SK-N-SH treated with all-trans-retinoic acid at 6 μM for 48 hours (cell line): ENCODE data around the gene TCN1.

Experiments
- ARNTL ChIP-seq: fragments of 450-650 bp; formaldehyde crosslinking; IDR thresholded peaks from 2 replicates; pipeline ENCODE4 v1.5.0; 2020; ENCODE audit warnings: low read depth, mild to moderate bottlenecking, moderate library complexity, borderline replicate concordance
- CSDC2 ChIP-seq: fragments of 250-450 bp; sonication (Bioruptor Pico); IDR thresholded peaks from 2 replicates; pipeline ENCODE4 v1.5.0; 2020; ENCODE audit warnings: mild to moderate bottlenecking, moderate library complexity
- OSR1 ChIP-seq: fragments of 250-450 bp; sonication (Bioruptor Pico); IDR thresholded peaks from 2 replicates; pipeline ENCODE4 v1.8.0; 2022; ENCODE audit warnings: moderate library complexity, mild to moderate bottlenecking, inconsistent platforms
- SNAI2 ChIP-seq: fragments of 250-450 bp; sonication (Bioruptor Pico); IDR thresholded peaks from 2 replicates; pipeline ENCODE4 v1.5.0; 2020; ENCODE audit warnings: mild to moderate bottlenecking, moderate library complexity
- ZFP3 ChIP-seq: fragments of 250-450 bp; sonication (Bioruptor Pico); IDR thresholded peaks from 2 replicates; pipeline ENCODE4 v1.5.0; 2020; ENCODE audit warnings: mild to moderate bottlenecking, moderate library complexity
- TF ChIP-seq, protein P1 (sequence below): fragments of 250-450 bp; sonication (Bioruptor Pico); IDR thresholded peaks from 2 replicates; pipeline ENCODE4 v1.8.0; 2020; ENCODE audit warnings: mild to moderate bottlenecking, moderate library complexity, borderline replicate concordance
- TF ChIP-seq, protein P2 (sequence below): fragments of 250-450 bp; sonication (Bioruptor Pico); IDR thresholded peaks from 2 replicates; pipeline ENCODE4 v1.8.0; 2021; ENCODE audit warnings: low read depth, mild to moderate bottlenecking, moderate library complexity, borderline replicate concordance

DNA sequence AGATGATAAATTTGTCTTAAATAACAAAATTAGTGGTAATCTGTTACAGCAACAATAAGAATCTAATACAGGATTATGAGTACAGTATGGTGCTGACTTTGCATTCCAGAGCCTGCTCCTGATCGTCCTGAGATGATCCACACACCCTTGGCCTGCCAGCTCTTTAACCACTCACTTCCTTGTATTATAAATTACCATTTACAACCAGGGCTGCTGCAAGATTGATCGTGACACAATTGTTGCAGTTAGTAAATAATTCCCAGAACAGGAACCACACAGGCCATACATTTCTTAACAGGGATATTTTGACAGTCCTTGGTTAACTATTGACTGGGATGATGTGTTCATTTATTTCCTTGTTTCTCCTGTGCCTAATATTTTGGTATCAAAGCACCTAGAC, 17.2 kb downstream of the TCN1 start:
- TF ChIP-seq ARNTL (CRISPR knock-in tag) (no peak), CSDC2 (no peak), ZFP3 (CRISPR knock-in tag) (no peak), OSR1 (no peak), SNAI2 (CRISPR knock-in tag) (no peak)
- TF ChIP-seq, protein P1, sequence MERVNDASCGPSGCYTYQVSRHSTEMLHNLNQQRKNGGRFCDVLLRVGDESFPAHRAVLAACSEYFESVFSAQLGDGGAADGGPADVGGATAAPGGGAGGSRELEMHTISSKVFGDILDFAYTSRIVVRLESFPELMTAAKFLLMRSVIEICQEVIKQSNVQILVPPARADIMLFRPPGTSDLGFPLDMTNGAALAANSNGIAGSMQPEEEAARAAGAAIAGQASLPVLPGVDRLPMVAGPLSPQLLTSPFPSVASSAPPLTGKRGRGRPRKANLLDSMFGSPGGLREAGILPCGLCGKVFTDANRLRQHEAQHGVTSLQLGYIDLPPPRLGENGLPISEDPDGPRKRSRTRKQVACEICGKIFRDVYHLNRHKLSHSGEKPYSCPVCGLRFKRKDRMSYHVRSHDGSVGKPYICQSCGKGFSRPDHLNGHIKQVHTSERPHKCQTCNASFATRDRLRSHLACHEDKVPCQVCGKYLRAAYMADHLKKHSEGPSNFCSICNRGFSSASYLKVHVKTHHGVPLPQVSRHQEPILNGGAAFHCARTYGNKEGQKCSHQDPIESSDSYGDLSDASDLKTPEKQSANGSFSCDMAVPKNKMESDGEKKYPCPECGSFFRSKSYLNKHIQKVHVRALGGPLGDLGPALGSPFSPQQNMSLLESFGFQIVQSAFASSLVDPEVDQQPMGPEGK (CRISPR knock-in tag), result no peak
- TF ChIP-seq, protein P2, sequence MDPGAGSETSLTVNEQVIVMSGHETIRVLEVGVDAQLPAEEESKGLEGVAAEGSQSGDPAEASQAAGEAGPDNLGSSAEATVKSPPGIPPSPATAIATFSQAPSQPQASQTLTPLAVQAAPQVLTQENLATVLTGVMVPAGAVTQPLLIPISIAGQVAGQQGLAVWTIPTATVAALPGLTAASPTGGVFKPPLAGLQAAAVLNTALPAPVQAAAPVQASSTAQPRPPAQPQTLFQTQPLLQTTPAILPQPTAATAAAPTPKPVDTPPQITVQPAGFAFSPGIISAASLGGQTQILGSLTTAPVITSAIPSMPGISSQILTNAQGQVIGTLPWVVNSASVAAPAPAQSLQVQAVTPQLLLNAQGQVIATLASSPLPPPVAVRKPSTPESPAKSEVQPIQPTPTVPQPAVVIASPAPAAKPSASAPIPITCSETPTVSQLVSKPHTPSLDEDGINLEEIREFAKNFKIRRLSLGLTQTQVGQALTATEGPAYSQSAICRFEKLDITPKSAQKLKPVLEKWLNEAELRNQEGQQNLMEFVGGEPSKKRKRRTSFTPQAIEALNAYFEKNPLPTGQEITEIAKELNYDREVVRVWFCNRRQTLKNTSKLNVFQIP (CRISPR knock-in tag), result no peak
